ENCODE results near the gene RBPJL. TPM values are rescaled to one million over a fixed set of nuclear protein-coding genes. Genes with fewer than 3 reads are reported as not detected.

RBPJL gene
- total and polyA plus RNA-seq, 2 of the 13 experiments (the other 11 are each of a cell fraction or from before 2014, with no cell fraction given): not detected

GRCh38 chr20:45322952-45323383 is 16.3 kb downstream of the RBPJL start (continued):
- TF ChIP-seq AKNA (CRISPR knock-in tag; IDR thresholded peaks at IDR 0.05; ENCODE audit: borderline replicate concordance): no peak
- 0 out of 2 replicates have a peak, but pooled peaks have one; percentile 25 for TF ChIP-seq SMAD1 (CRISPR knock-in tag; IDR thresholded peaks at IDR 0.05; ENCODE audit: borderline replicate concordance, low read depth)
- TF ChIP-seq AKAP8 (CRISPR knock-in tag; IDR thresholded peaks at IDR 0.05): no peak
- no peak for TF ChIP-seq KLF12 (CRISPR knock-in tag; IDR thresholded peaks at IDR 0.05; ENCODE audit: borderline replicate concordance)
- no peak for TF ChIP-seq SRSF9 (IDR thresholded peaks at IDR 0.05; ENCODE audit: borderline replicate concordance, insufficient read depth, low read depth, low read length, poor library complexity, severe bottlenecking)
- TF ChIP-seq HMGA1 (CRISPR knock-in tag; conservative IDR thresholded peaks at IDR 0.05): no peak
- no peak for TF ChIP-seq ZNF841 (CRISPR knock-in tag; IDR thresholded peaks at IDR 0.05; ENCODE audit: borderline replicate concordance)
- no peak for TF ChIP-seq EHMT2 (IDR thresholded peaks at IDR 0.05; ENCODE audit: borderline replicate concordance, low read depth, low read length)
- TF ChIP-seq LRRFIP1 (CRISPR knock-in tag; conservative IDR thresholded peaks at IDR 0.05): no peak
- TF ChIP-seq ZHX2 (IDR thresholded peaks at IDR 0.05; ENCODE audit: low read depth): no peak
- no peak for TF ChIP-seq ZHX2 (CRISPR knock-in tag; IDR thresholded peaks at IDR 0.05; ENCODE audit: borderline replicate concordance)
- no peak for TF ChIP-seq FUBP1 (CRISPR knock-in tag; IDR thresholded peaks at IDR 0.05; ENCODE audit: borderline replicate concordance)
- TF ChIP-seq ZC3H4 (CRISPR knock-in tag; IDR thresholded peaks at IDR 0.05; ENCODE audit: borderline replicate concordance): no peak

All from HepG2 (cell line).